Endothelial cell of umbilical vein (primary cell): ENCODE data around the gene AGAP3. TPM values are rescaled to one million over a fixed set of nuclear protein-coding genes. Genes with fewer than 3 reads are reported as not detected.
"Not testable (repeated sequence)": the region's sequence is repeated elsewhere in the genome, so short reads cannot be mapped to it uniquely, and the experiment has no call there.

Source experiments
- BruUV-seq: library from RNA; stranded (reverse); fragments of 400-500 nt; replicated peaks from 2 replicates; lab custom pipeline; 2021; lab: Mats Ljungman, UMichigan
- CTCF ChIA-PET: fragments of 300-600, 350-600 bp; sonication (Branson Sonifier 250); formaldehyde crosslinking; loops from one replicate; lab custom pipeline; 2021; ENCODE audit warnings: antibody characterized with exemption, inconsistent platforms; lab: Charles Lee
- POLR2A ChIA-PET: fragments of 300-600, 350-600 bp; sonication (Branson Sonifier 250); formaldehyde crosslinking; loops from one replicate; lab custom pipeline; 2021; ENCODE audit warnings: antibody characterized with exemption, inconsistent platforms; lab: Charles Lee
- DNase-seq: peaks from one replicate; pipeline ENCODE4 v3.0.0-alpha.2; 2011; ENCODE audit warnings: low read depth, low spot score
- FAIRE-seq: peaks from 2 replicates; lab custom pipeline; 2011; peaks lifted over from hg19 to GRCh38; lab: Jason Lieb, UNC
- H2AFZ ChIP-seq: 2 replicates; pipeline ENCODE4 v1.6.0; 2012; ENCODE audit warnings: low read depth, low read length, control low read depth, inconsistent platforms
- H3K27ac ChIP-seq: 2 replicates; pipeline ENCODE4 v1.5.1; 2011; ENCODE audit warnings: low read depth, mild to moderate bottlenecking, control low read depth, low read length, moderate library complexity; ENCODE audit not compliant: insufficient read depth
- H3K27me3 ChIP-seq, 2 experiments: 2 replicates each; pipeline versions ENCODE4 v1.6.0 to v1.6.1; 2011; ENCODE audit warnings: low read length in 2 of 2, mixed read lengths in 1 of 2; ENCODE audit not compliant: control insufficient read depth in 2 of 2, insufficient read depth in 2 of 2
- H3K36me3 ChIP-seq, 2 experiments: 2 replicates in 1 of 2; 3 replicates in 1 of 2; pipeline ENCODE4 v1.5.1; 2011; ENCODE audit warnings: low read length in 2 of 2, mild to moderate bottlenecking in 1 of 2, moderate library complexity in 1 of 2; ENCODE audit not compliant: control insufficient read depth in 2 of 2, insufficient read depth in 2 of 2; ENCODE audit errors: extremely low read depth in 1 of 2
- H3K4me1 ChIP-seq: 3 replicates; pipeline ENCODE4 v1.5.1; 2011; ENCODE audit warnings: mild to moderate bottlenecking, low read length; ENCODE audit not compliant: control insufficient read depth, insufficient read depth; ENCODE audit errors: extremely low read depth
- H3K4me2 ChIP-seq: 2 replicates; pipeline ENCODE4 v1.6.1; 2011; ENCODE audit warnings: low read length, control low read depth, mixed read lengths; ENCODE audit not compliant: insufficient read depth
- H3K4me3 ChIP-seq, 3 experiments: fragments of 200-600 bp in 1 of 3; sonication (generic), shearing (Covaris generic) in 1 of 3; replicated peaks in 1 of 3; 2 replicates each; pipeline ENCODE4 v1.5.1; 2011 to 2016; ENCODE audit warnings: control low read depth in 3 of 3, low read length in 3 of 3, mild to moderate bottlenecking in 2 of 3, inconsistent platforms in 1 of 3, low read depth in 1 of 3, moderate library complexity in 1 of 3; ENCODE audit not compliant: insufficient read depth in 1 of 3
- H3K79me2 ChIP-seq: 2 replicates; pipeline ENCODE4 v1.6.0; 2012; ENCODE audit warnings: low read length, inconsistent platforms; ENCODE audit not compliant: control insufficient read depth, insufficient read depth
- H3K9ac ChIP-seq: replicated peaks from 2 replicates; pipeline ENCODE3; 2011; ENCODE audit warnings: low read length, control low read depth; ENCODE audit not compliant: insufficient read depth; ENCODE audit errors: extremely low read depth
- H3K9me1 ChIP-seq: replicated peaks from 3 replicates; pipeline ENCODE4 v1.6.0; 2011; ENCODE audit warnings: mild to moderate bottlenecking, low read length; ENCODE audit not compliant: control insufficient read depth, insufficient read depth; ENCODE audit errors: extremely low read depth
- H3K9me3 ChIP-seq: replicated peaks from 2 replicates; pipeline ENCODE4 v1.5.1; 2012; ENCODE audit warnings: low read length, inconsistent platforms; ENCODE audit not compliant: control insufficient read depth, insufficient read depth
- H4K20me1 ChIP-seq: replicated peaks from 2 replicates; pipeline ENCODE3; 2011; ENCODE audit warnings: mild to moderate bottlenecking, low read length; ENCODE audit not compliant: control insufficient read depth, insufficient read depth; ENCODE audit errors: extremely low read depth
- JUN ChIP-seq: IDR thresholded peaks from 2 replicates; pipeline ENCODE4 v1.6.1; 2011; ENCODE audit warnings: borderline replicate concordance, low read depth; ENCODE audit not compliant: insufficient read length, insufficient read depth
- MYC ChIP-seq: IDR thresholded peaks from one replicate; pipeline ENCODE4 v1.6.1; 2011; ENCODE audit warnings: mild to moderate bottlenecking, low read depth, low read length
- dilution Hi-C: fragments of 300-500 bp; cut with MboI; formaldehyde crosslinking; loops from one replicate; pipeline ENCODE4 v1.15.0; 2019; ENCODE audit warnings: low sequenced_read_pairs; ENCODE audit not compliant: extremely low pct_ligation_motif_present
- intact Hi-C: fragments of 100-400 bp; cut with micrococcal nuclease; formaldehyde crosslinking; loops from one replicate; pipeline ENCODE4 v1.10.0; 2022
- polyA plus RNA-seq, 4 experiments: library from polyadenylated mRNA; depleted of rRNA in 3 of 4; stranded (reverse) in 3 of 4; unstranded in 1 of 4; fragments of >200 nt; gene quantifications; 2 replicates each; pipeline versions ENCODE4 v1.2.1 to v1.2.3, GENCODE V29; 2011 to 2012; ENCODE audit warnings: missing spikeins in 1 of 4
- total RNA-seq: library from RNA; stranded (reverse); gene quantifications from 2 replicates; pipeline ENCODE4 v1.2.3, GENCODE V29; 2021
- TF ChIP-seq, protein P1 (sequence below), 2 donors: IDR thresholded peaks; 1 replicate in 1 of 2; 2 replicates in 1 of 2; pipeline ENCODE4 v1.5.1; 2011; ENCODE audit warnings: low read length in 2 of 2, mild to moderate bottlenecking in 2 of 2, moderate library complexity in 2 of 2, control low read depth in 1 of 2, inconsistent platforms in 1 of 2, low read depth in 1 of 2; ENCODE audit not compliant: insufficient read depth in 1 of 2; ENCODE audit errors: extremely low read depth in 1 of 2
- TF ChIP-seq, protein P2 (sequence below): IDR thresholded peaks from 2 replicates; pipeline ENCODE4 v1.6.1; 2011; ENCODE audit not compliant: insufficient read depth, insufficient read length

Gene AGAP3
- total and polyA plus RNA-seq, 2 donors (not counting 3 experiments of a cell fraction or from before 2014, with no cell fraction given) = 171 to 174 TPM

DNA sequence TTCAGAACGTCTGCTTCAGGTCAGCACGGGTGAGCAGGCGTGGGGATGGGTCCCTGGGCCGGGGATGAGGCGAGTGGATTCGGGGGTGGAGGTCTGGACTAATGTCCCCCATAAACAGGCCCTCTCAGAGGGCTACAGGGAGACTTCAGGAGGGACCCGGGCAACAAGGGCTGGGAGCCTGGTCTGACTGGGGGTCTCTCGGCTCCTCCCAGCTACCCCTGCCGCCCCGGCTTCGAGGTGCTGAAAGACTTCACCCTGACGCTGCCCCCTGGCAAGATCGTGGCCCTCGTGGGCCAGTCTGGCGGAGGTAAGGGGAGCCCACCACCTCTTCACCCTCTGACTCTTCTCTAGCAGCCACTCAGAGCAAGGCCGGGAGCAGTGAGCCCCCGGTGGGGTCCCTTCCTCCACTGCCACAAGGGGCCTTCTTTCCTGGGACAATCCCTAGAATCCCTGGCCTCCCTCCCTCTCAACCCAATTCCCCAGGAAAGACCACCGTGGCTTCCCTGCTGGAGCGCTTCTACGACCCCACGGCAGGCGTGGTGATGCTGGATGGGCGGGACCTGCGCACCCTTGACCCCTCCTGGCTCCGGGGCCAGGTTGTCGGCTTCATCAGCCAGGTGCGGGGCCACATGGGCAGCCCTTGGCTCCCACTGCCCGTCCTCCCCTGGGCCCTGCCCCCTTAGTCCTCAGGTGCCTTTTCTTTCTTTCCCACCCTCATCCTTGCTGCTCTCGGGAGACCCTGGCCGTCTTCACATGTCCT is 45.5 kb upstream of the AGAP3 start:
- dilution Hi-C loops = no loop called here
- no peak for FAIRE-seq
- Histone ChIP-seq H3K27me3 (no peaks in the 10 kb centered on the region), H3K4me2 (no peak overlapping the region), H3K9ac (no peak overlapping the region), H3K36me3 (peaks cover 0 to 6% of the 10 kb centered on the region in 2 experiments), H3K79me2 (no peaks in the 10 kb centered on the region), H2AFZ (no peak overlapping the region), H3K9me3 (no peaks in the 10 kb centered on the region), H3K4me1 (peaks cover 20% of the 10 kb centered on the region), H3K9me1 (no peaks in the 10 kb centered on the region), H3K4me3 (no peak overlapping the region), H4K20me1 (no peaks in the 10 kb centered on the region), H3K27ac (no peak overlapping the region)
- ChIA-PET POLR2A (interaction anchor here (1.1 kb wide), 1 partner anchor 10 kb away, joined by 3 read pairs; no protein-coding TSS in a partner anchor), CTCF (interaction anchor here (1.0 kb wide), 1 partner anchor 22 kb away, joined by 3 read pairs; no protein-coding TSS in a partner anchor)
- DNase-seq = no peak
- TF ChIP-seq JUN (no peak), MYC (no peak)
- TF ChIP-seq, protein P1, sequence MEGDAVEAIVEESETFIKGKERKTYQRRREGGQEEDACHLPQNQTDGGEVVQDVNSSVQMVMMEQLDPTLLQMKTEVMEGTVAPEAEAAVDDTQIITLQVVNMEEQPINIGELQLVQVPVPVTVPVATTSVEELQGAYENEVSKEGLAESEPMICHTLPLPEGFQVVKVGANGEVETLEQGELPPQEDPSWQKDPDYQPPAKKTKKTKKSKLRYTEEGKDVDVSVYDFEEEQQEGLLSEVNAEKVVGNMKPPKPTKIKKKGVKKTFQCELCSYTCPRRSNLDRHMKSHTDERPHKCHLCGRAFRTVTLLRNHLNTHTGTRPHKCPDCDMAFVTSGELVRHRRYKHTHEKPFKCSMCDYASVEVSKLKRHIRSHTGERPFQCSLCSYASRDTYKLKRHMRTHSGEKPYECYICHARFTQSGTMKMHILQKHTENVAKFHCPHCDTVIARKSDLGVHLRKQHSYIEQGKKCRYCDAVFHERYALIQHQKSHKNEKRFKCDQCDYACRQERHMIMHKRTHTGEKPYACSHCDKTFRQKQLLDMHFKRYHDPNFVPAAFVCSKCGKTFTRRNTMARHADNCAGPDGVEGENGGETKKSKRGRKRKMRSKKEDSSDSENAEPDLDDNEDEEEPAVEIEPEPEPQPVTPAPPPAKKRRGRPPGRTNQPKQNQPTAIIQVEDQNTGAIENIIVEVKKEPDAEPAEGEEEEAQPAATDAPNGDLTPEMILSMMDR (IDR thresholded peaks at IDR 0.05; ENCODE audit: extremely low read depth in 1 of 2, insufficient read depth in 1 of 2, low read depth in 1 of 2, low read length in 2 of 2) = no peak
- TF ChIP-seq, protein P2, sequence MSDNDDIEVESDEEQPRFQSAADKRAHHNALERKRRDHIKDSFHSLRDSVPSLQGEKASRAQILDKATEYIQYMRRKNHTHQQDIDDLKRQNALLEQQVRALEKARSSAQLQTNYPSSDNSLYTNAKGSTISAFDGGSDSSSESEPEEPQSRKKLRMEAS = no peak
- intact Hi-C loops = no loop called here
- BruUV-seq = no TSS peak

DNA sequence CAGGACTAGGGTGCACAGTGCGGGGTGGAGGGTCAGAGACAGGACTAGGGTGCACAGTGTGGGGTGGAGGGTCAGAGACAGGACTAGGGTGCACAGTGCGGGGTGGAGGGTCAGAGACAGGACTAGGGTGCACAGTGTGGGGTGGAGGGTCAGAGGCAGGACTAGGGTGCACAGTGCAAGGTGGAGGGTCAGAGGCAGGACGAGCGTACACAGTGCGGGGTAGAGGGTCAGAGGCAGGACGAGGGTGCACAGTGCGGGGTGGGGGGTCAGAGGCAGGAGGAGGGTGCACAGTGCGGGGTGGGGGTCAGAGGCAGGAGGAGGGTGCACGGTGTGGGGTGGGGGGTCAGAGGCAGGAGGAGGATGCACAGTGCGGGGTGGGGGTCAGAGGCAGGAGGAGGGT is 42.8 kb upstream of the AGAP3 start:
- H3K27me3 ChIP-seq, POLR2A ChIA-PET, H4K20me1 ChIP-seq, H3K9me3 ChIP-seq, H3K9me1 ChIP-seq, H3K36me3 ChIP-seq, H3K4me2 ChIP-seq, DNase-seq, intact Hi-C loops, H3K79me2 ChIP-seq, BruUV-seq, H3K27ac ChIP-seq, dilution Hi-C loops, H3K4me3 ChIP-seq, H3K9ac ChIP-seq, H2AFZ ChIP-seq, CTCF ChIA-PET, FAIRE-seq: not testable (repeated sequence)
- peaks cover 19% of the 10 kb centered on the region for H3K4me1 ChIP-seq
